Stimulated activated CD8-positive, alpha-beta memory T cell treated with anti-CD3 and anti-CD28 coated beads, Interleukin-4, amount 100 ng/mL, for 1 hour (primary cell): ENCODE results near the gene CSDE1.
"Not testable (repeated sequence)": the region's sequence is repeated elsewhere in the genome, so short reads cannot be mapped to it uniquely, and the experiment has no call there.

Experiments used
- DNase-seq, 2 donors: peaks; one replicate each; pipeline ENCODE4 v3.0.0-alpha.2; 2020; ENCODE audit warnings: low read depth in 2 of 2, low spot score in 1 of 2

Gene CSDE1

GRCh38 chr1:114757455-114758255 lies at the start of gene CSDE1:
TSS of gene CSDE1 (minus strand) at chr1:114757984. CDS start at chr1:114739890, 18,094 bp downstream.
- peak; percentile 93 to 95 for DNase-seq

- DNase-seq, result not testable (repeated sequence)
These were observed 46.7 kb upstream of the CSDE1 start for GRCh38 chr1:114804449-114804848.

- no peak for DNase-seq
These were observed 45.2 kb upstream of the CSDE1 start for GRCh38 chr1:114803001-114803400.

- DNase-seq, result no peak
These were observed 36.3 kb upstream of the CSDE1 start for GRCh38 chr1:114794038-114794437.

- not testable (repeated sequence) for DNase-seq
These were observed 32.8 kb upstream of the CSDE1 start for GRCh38 chr1:114790581-114790980.

- DNase-seq, result not testable (repeated sequence)
These were observed 28.7 kb upstream of the CSDE1 start for GRCh38 chr1:114786440-114786839.

- DNase-seq, result no peak
These were observed 24.7 kb upstream of the CSDE1 start for GRCh38 chr1:114782476-114782875.

GRCh38 chr1:114780344-114781226 lies 22.8 kb upstream of the CSDE1 start, which contains the start of gene SIKE1:
TSS of gene SIKE1 (minus strand) at chr1:114780685. CDS start at chr1:114780607, 78 bp downstream.
- peak; percentile 84 to 90 for DNase-seq

GRCh38 chr1:114779722-114780121 lies 21.9 kb upstream of the CSDE1 start:
- DNase-seq, result no peak

- DNase-seq, result not testable (repeated sequence)
These were observed 18.9 kb upstream of the CSDE1 start for GRCh38 chr1:114776726-114777125.

- DNase-seq, result no peak
These were observed 14.2 kb upstream of the CSDE1 start for GRCh38 chr1:114771992-114772391.

GRCh38 chr1:114770989-114771388 lies 13.2 kb upstream of the CSDE1 start:
- no peak for DNase-seq

- no peak for DNase-seq
These were observed 6.9 kb upstream of the CSDE1 start for GRCh38 chr1:114764689-114765088.

- DNase-seq, result no peak
These were observed 560 bp upstream of the CSDE1 start for GRCh38 chr1:114758256-114758832.

GRCh38 chr1:114756949-114757454 lies 782 bp downstream of the CSDE1 start:
- no peak for DNase-seq

GRCh38 chr1:114756009-114756892 lies 1.5 kb downstream of the CSDE1 start:
- DNase-seq, result no peak

- DNase-seq, result no peak
These were observed 2.5 kb downstream of the CSDE1 start for GRCh38 chr1:114755006-114755931.

- DNase-seq, result not testable (repeated sequence)
These were observed 4.1 kb downstream of the CSDE1 start for GRCh38 chr1:114753702-114754101.

GRCh38 chr1:114753143-114753542 lies 4.6 kb downstream of the CSDE1 start:
- no peak for DNase-seq
